ENCODE data around the gene ALG12. TPM values are rescaled to one million over a fixed set of nuclear protein-coding genes. Genes with fewer than 3 reads are reported as not detected.

ALG12 gene
- total and polyA plus RNA-seq, 2 of the 4 experiments (the other 2 are of a cell fraction), result 7.2 to 10.9 TPM

DNA sequence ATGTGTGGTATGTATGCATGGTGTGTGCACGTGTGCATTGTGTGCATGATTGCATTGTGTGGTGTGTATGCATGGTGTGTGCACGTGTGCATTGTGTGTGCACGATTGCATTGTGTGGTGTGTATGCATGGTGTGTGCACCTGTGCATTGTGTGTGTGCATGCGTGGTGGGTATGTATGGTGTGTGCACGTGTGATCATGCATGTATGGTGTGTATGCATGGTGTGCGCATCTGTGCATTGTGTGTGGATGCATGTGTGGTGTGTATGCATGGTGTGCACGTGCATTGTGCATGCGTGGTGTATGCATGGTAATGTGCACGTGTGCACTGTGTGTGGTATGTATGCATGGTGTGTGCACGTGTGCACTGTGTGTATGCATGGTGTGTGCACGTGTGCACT is 16.8 kb downstream of the ALG12 start:
- H3K4me1 ChIP-seq (ENCODE audit: control insufficient read depth, insufficient read depth, low read length), result no peaks in the 10 kb centered on the region
- in situ Hi-C loops (cut with MboI; ENCODE audit: low sequenced_read_pairs) (loop anchor here (25.0 kb wide), 1 partner anchor 89 kb away; no protein-coding TSS in a partner anchor), dilution Hi-C loops (cut with HindIII; ENCODE audit: low sequenced_read_pairs, unreplicated experiment) (no loop called here), intact Hi-C loops (cut with micrococcal nuclease) (no loop called here)
- no peak overlapping the region for H3K27ac ChIP-seq (ENCODE audit: insufficient read depth, low read length)
- CTCF ChIA-PET, result no interaction called here
- H3K23ac ChIP-seq (ENCODE audit: low read depth, low read length), result no peak overlapping the region
- DNase-seq (no peak), ATAC-seq (ENCODE audit: low read depth) (no peak)
- peaks cover 32% of the 10 kb centered on the region for H3K36me3 ChIP-seq (ENCODE audit: control insufficient read depth, insufficient read depth, low read length)
- no peak overlapping the region for H4K5ac ChIP-seq (ENCODE audit: low read depth, low read length)
- no peak overlapping the region for H2BK20ac ChIP-seq (ENCODE audit: low read depth, low read length)
- no TSS peak for BruUV-seq (replicated peaks)
- H2AFZ ChIP-seq (replicated peaks; ENCODE audit: low read length, poor library complexity), result no peak overlapping the region
- no peak overlapping the region for H3K4me3 ChIP-seq (ENCODE audit: insufficient read depth, low read depth, low read length)
- H3K9ac ChIP-seq (ENCODE audit: low read depth, low read length), result no peak overlapping the region
- H4K8ac ChIP-seq (ENCODE audit: low read depth in 2 of 2, low read length in 2 of 2), result no peak overlapping the region
- no peak overlapping the region for H3K14ac ChIP-seq (replicated peaks; ENCODE audit: low read depth, low read length)
- H2BK15ac ChIP-seq (ENCODE audit: low read depth, low read length), result no peak overlapping the region
- no peak overlapping the region for H2AK9ac ChIP-seq (replicated peaks; ENCODE audit: low read depth, low read length, poor library complexity)
- no peaks in the 10 kb centered on the region for H3K27me3 ChIP-seq (ENCODE audit: control insufficient read depth, insufficient read depth, low read length)
- H3K79me1 ChIP-seq (ENCODE audit: low read depth in 1 of 2, low read length in 2 of 2), result peaks cover 4 to 23% of the 10 kb centered on the region in 2 experiments; a peak in 2 of 4 replicates
- POLR2A ChIA-PET (ENCODE audit: unreplicated experiment), result no interaction called here
- 90% methylated on average over 3 of the region's 11 CpGs; no CpG with 5 or more reads in 1 of the 2 experiments for WGBS, 2 experiments (ENCODE audit: extremely low coverage in 2 of 2, insufficient read length in 1 of 2)
- TF ChIP-seq CTCF (conservative IDR thresholded peaks at IDR 0.05; ENCODE audit: low read depth, low read length) (no peak), POLR2A (IDR thresholded peaks at IDR 0.05; ENCODE audit: low read depth, low read length) (no peak), RCOR1 (IDR thresholded peaks at IDR 0.05; ENCODE audit: insufficient replicate concordance, low read length) (no peak), RFX5 (IDR thresholded peaks at IDR 0.05; ENCODE audit: low read depth, low read length) (no peak), BHLHE40 (IDR thresholded peaks at IDR 0.05; ENCODE audit: low read depth, low read length) (no peak), FOS (IDR thresholded peaks at IDR 0.05; ENCODE audit: low read depth, low read length) (no peak), MAZ (IDR thresholded peaks at IDR 0.05; ENCODE audit: borderline replicate concordance, low read depth, low read length) (no peak), CHD1 (IDR thresholded peaks at IDR 0.05; ENCODE audit: low read depth, low read length) (no peak), CEBPB (IDR thresholded peaks at IDR 0.05; ENCODE audit: low read depth, low read length) (no peak)
- TF ChIP-seq, protein P1, sequence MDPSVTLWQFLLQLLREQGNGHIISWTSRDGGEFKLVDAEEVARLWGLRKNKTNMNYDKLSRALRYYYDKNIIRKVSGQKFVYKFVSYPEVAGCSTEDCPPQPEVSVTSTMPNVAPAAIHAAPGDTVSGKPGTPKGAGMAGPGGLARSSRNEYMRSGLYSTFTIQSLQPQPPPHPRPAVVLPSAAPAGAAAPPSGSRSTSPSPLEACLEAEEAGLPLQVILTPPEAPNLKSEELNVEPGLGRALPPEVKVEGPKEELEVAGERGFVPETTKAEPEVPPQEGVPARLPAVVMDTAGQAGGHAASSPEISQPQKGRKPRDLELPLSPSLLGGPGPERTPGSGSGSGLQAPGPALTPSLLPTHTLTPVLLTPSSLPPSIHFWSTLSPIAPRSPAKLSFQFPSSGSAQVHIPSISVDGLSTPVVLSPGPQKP (IDR thresholded peaks at IDR 0.05; ENCODE audit: borderline replicate concordance, low read depth, low read length), result no peak
- no peak overlapping the region for H4K91ac ChIP-seq (ENCODE audit: insufficient read depth, low read depth, low read length)
- H3K4me2 ChIP-seq (ENCODE audit: low read depth, low read length), result no peak overlapping the region
- H4K20me1 ChIP-seq (ENCODE audit: insufficient read depth, low read length), result peaks cover 15% of the 10 kb centered on the region
- peaks cover 10% of the 10 kb centered on the region for H3K9me1 ChIP-seq (ENCODE audit: insufficient read depth, low read length)
- no peak overlapping the region for H3K18ac ChIP-seq (ENCODE audit: low read depth, low read length)
- H3K9me3 ChIP-seq (ENCODE audit: control insufficient read depth, insufficient read depth, low read length), result no peaks in the 10 kb centered on the region
- H3K4ac ChIP-seq (ENCODE audit: low read depth, low read length), result no peak overlapping the region
- H2AK5ac ChIP-seq (ENCODE audit: low read depth, low read length), result no peak overlapping the region
- no peak overlapping the region for H2BK5ac ChIP-seq (ENCODE audit: low read depth, low read length, poor library complexity, severe bottlenecking)
- H2BK120ac ChIP-seq (ENCODE audit: low read depth, low read length), result no peak overlapping the region
- H3K56ac ChIP-seq (ENCODE audit: extremely low read depth, insufficient read depth, low read length), result no peak overlapping the region

Measured in IMR-90 (cell line).